Measurements from ENCODE around the gene SYCP1. TPM values are rescaled to one million over a fixed set of nuclear protein-coding genes. Genes with fewer than 3 reads are reported as not detected.
"Not testable (repeated sequence)": the region's sequence is repeated elsewhere in the genome, so short reads cannot be mapped to it uniquely, and the experiment has no call there.

SYCP1 gene
- total RNA-seq, 3 donors from 2014 or later: not detected

GRCh38 chr1:115006191-115006590 lies 151.5 kb downstream of the SYCP1 start:
- DNase-seq (no peak), ATAC-seq (no peak)
- Histone ChIP-seq H3K4me1 (ENCODE audit: low read depth) (no peaks in the 10 kb centered on the region), H3K4me3 (no peak overlapping the region), H3K9me3 (no peaks in the 10 kb centered on the region), H3K36me3 (ENCODE audit: low read depth) (no peaks in the 10 kb centered on the region)
- intact Hi-C loops (cut with DNase I, micrococcal nuclease): no loop called here
- TF ChIP-seq CTCF (IDR thresholded peaks at IDR 0.05): no peak

- Histone ChIP-seq H3K4me1 (ENCODE audit: low read depth) (no peaks in the 10 kb centered on the region), H3K9me3 (no peaks in the 10 kb centered on the region), H3K36me3 (ENCODE audit: low read depth) (no peaks in the 10 kb centered on the region), H3K4me3 (no peak overlapping the region)
- intact Hi-C loops (cut with DNase I, micrococcal nuclease): no loop called here
- DNase-seq: no peak
- no peak for TF ChIP-seq CTCF (IDR thresholded peaks at IDR 0.05)
- no peak for ATAC-seq
Measured at GRCh38 chr1:115012006-115012405, 157.3 kb downstream of the SYCP1 start.

- intact Hi-C loops (cut with DNase I, micrococcal nuclease): no loop called here
- H3K4me1 ChIP-seq (ENCODE audit: low read depth): no peaks in the 10 kb centered on the region
- no peak for ATAC-seq
- no peak for TF ChIP-seq CTCF (IDR thresholded peaks at IDR 0.05)
- no peak overlapping the region for H3K4me3 ChIP-seq
- H3K9me3 ChIP-seq: no peaks in the 10 kb centered on the region
- DNase-seq: no peak
- no peaks in the 10 kb centered on the region for H3K36me3 ChIP-seq (ENCODE audit: low read depth)
Measured at GRCh38 chr1:115012434-115012833, 157.8 kb downstream of the SYCP1 start.

GRCh38 chr1:115013792-115014191 lies 159.1 kb downstream of the SYCP1 start:
- TF ChIP-seq CTCF (IDR thresholded peaks at IDR 0.05): no peak
- intact Hi-C loops (cut with DNase I, micrococcal nuclease): no loop called here
- Histone ChIP-seq H3K4me3 (no peak overlapping the region), H3K4me1 (ENCODE audit: low read depth) (no peaks in the 10 kb centered on the region), H3K36me3 (ENCODE audit: low read depth) (no peaks in the 10 kb centered on the region), H3K9me3 (no peaks in the 10 kb centered on the region)
- ATAC-seq (no peak), DNase-seq (no peak)

GRCh38 chr1:115019549-115019948 lies 164.9 kb downstream of the SYCP1 start:
- H3K4me1 ChIP-seq (ENCODE audit: low read depth); intact Hi-C loops (cut with DNase I, micrococcal nuclease); H3K36me3 ChIP-seq (ENCODE audit: low read depth); H3K4me3 ChIP-seq; H3K9me3 ChIP-seq; DNase-seq; ATAC-seq: not testable (repeated sequence)

GRCh38 chr1:115021145-115021544 lies 166.5 kb downstream of the SYCP1 start:
- DNase-seq (no peak), ATAC-seq (no peak)
- no peak overlapping the region for H3K4me3 ChIP-seq
- intact Hi-C loops (cut with DNase I, micrococcal nuclease): no loop called here
- H3K4me1 ChIP-seq (ENCODE audit: low read depth): no peaks in the 10 kb centered on the region
- no peaks in the 10 kb centered on the region for H3K36me3 ChIP-seq (ENCODE audit: low read depth)
- H3K9me3 ChIP-seq: no peaks in the 10 kb centered on the region
- TF ChIP-seq CTCF (IDR thresholded peaks at IDR 0.05): no peak

Data from mucosa of descending colon (tissue), 3 donors.